Measurements from ENCODE around the gene EFCAB5.
"Not testable (repeated sequence)": the region's sequence is repeated elsewhere in the genome, so short reads cannot be mapped to it uniquely, and the experiment has no call there.

The EFCAB5 gene

GRCh38 chr17:29936724-29937123 lies 4.7 kb upstream of the EFCAB5 start:
- DNase-seq = no peak

GRCh38 chr17:29945281-29945680 lies 3.8 kb downstream of the EFCAB5 start:
- no peak for DNase-seq

- DNase-seq = no peak
Observed at GRCh38 chr17:29948448-29949215, 7.2 kb downstream of the EFCAB5 start.

- DNase-seq = no peak
Observed at GRCh38 chr17:29949696-29950095, 8.3 kb downstream of the EFCAB5 start.

GRCh38 chr17:29954405-29954804 lies 13.0 kb downstream of the EFCAB5 start:
- DNase-seq = no peak

- DNase-seq = no peak
Observed at GRCh38 chr17:29956225-29956624, 14.8 kb downstream of the EFCAB5 start.

- not testable (repeated sequence) for DNase-seq
Observed at GRCh38 chr17:29957488-29957887, 16.1 kb downstream of the EFCAB5 start.

GRCh38 chr17:29958947-29959657 lies 17.7 kb downstream of the EFCAB5 start:
- no peak for DNase-seq

GRCh38 chr17:29959658-29960337 lies 18.4 kb downstream of the EFCAB5 start:
- DNase-seq = no peak

- DNase-seq = no peak
Observed at GRCh38 chr17:29962656-29963055, 21.2 kb downstream of the EFCAB5 start.

GRCh38 chr17:29968271-29968670 lies 26.8 kb downstream of the EFCAB5 start:
- no peak for DNase-seq

- no peak for DNase-seq
Observed at GRCh38 chr17:29972277-29972676, 30.8 kb downstream of the EFCAB5 start.

GRCh38 chr17:29973005-29973404 lies 31.6 kb downstream of the EFCAB5 start:
- DNase-seq = no peak

GRCh38 chr17:29977836-29978235 lies 36.4 kb downstream of the EFCAB5 start:
- DNase-seq = no peak

- DNase-seq = no peak
Observed at GRCh38 chr17:29980261-29980660, 38.8 kb downstream of the EFCAB5 start.

- no peak for DNase-seq
Observed at GRCh38 chr17:29982991-29983653, 41.7 kb downstream of the EFCAB5 start.

- DNase-seq = no peak
Observed at GRCh38 chr17:29996458-29996857, 55.0 kb downstream of the EFCAB5 start.

GRCh38 chr17:30000001-30000754 lies 58.7 kb downstream of the EFCAB5 start:
- DNase-seq = no peak

- no peak for DNase-seq
Observed at GRCh38 chr17:30000755-30001257, 59.4 kb downstream of the EFCAB5 start.

GRCh38 chr17:30002088-30002487 lies 60.7 kb downstream of the EFCAB5 start:
- DNase-seq = no peak

- DNase-seq = no peak
Observed at GRCh38 chr17:30005709-30006320, 64.4 kb downstream of the EFCAB5 start.

GRCh38 chr17:30011934-30012333 lies 70.5 kb downstream of the EFCAB5 start:
- not testable (repeated sequence) for DNase-seq
